ENCODE results near the gene TEX28. TPM values are rescaled to one million over a fixed set of nuclear protein-coding genes. Genes with fewer than 3 reads are reported as not detected.
"Not testable (repeated sequence)": the region's sequence is repeated elsewhere in the genome, so short reads cannot be mapped to it uniquely, and the experiment has no call there.

Gene TEX28
- total RNA-seq (2014; rRNA removed; shearing (Covaris generic)), result not detected in 2 replicates

GRCh38 chrX:154294791-154295574 lies at the start of gene TEX28:
TEX28 (minus strand) TSS chrX:154295124; CDS start chrX:154292117, 3,007 bp downstream.
- no peak for DNase-seq (ENCODE audit: low spot score)

GRCh38 chrX:154343620-154344019 lies 48.7 kb upstream of the TEX28 start:
- not testable (repeated sequence) for DNase-seq (ENCODE audit: low spot score)

- DNase-seq (ENCODE audit: low spot score), result not testable (repeated sequence)
Observed at GRCh38 chrX:154343063-154343462, 48.1 kb upstream of the TEX28 start.

GRCh38 chrX:154341399-154342298 lies 46.7 kb upstream of the TEX28 start:
- not testable (repeated sequence) for DNase-seq (ENCODE audit: low spot score)

- no peak for DNase-seq (ENCODE audit: low spot score)
Observed at GRCh38 chrX:154334496-154334895, 39.6 kb upstream of the TEX28 start.

- no peak for DNase-seq (ENCODE audit: low spot score)
Observed at GRCh38 chrX:154333837-154334271, 38.9 kb upstream of the TEX28 start.

GRCh38 chrX:154333116-154333515 lies 38.2 kb upstream of the TEX28 start:
- DNase-seq (ENCODE audit: low spot score), result no peak

- no peak for DNase-seq (ENCODE audit: low spot score)
Observed at GRCh38 chrX:154332561-154332960, 37.6 kb upstream of the TEX28 start.

GRCh38 chrX:154329294-154329693 lies 34.4 kb upstream of the TEX28 start:
- no peak for DNase-seq (ENCODE audit: low spot score)

- DNase-seq (ENCODE audit: low spot score), result no peak
Observed at GRCh38 chrX:154328646-154329045, 33.7 kb upstream of the TEX28 start.

GRCh38 chrX:154327038-154327820 lies 32.3 kb upstream of the TEX28 start:
- no peak for DNase-seq (ENCODE audit: low spot score)

- DNase-seq (ENCODE audit: low spot score), result no peak
Observed at GRCh38 chrX:154325541-154325940, 30.6 kb upstream of the TEX28 start.

GRCh38 chrX:154323537-154323936 lies 28.6 kb upstream of the TEX28 start:
- no peak for DNase-seq (ENCODE audit: low spot score)

- no peak for DNase-seq (ENCODE audit: low spot score)
Observed at GRCh38 chrX:154322890-154323289, 28.0 kb upstream of the TEX28 start.

- peak; percentile 49 for DNase-seq (ENCODE audit: low spot score)
Observed at GRCh38 chrX:154321594-154321993, 26.7 kb upstream of the TEX28 start.

- no peak for DNase-seq (ENCODE audit: low spot score)
Observed at GRCh38 chrX:154321152-154321551, 26.2 kb upstream of the TEX28 start.

- DNase-seq (ENCODE audit: low spot score), result no peak
Observed at GRCh38 chrX:154320406-154320805, 25.5 kb upstream of the TEX28 start.

GRCh38 chrX:154317391-154317995 lies 22.6 kb upstream of the TEX28 start:
- DNase-seq (ENCODE audit: low spot score), result peak; percentile 53

GRCh38 chrX:154315416-154315815 lies 20.5 kb upstream of the TEX28 start:
- no peak for DNase-seq (ENCODE audit: low spot score)

GRCh38 chrX:154313147-154313546 lies 18.2 kb upstream of the TEX28 start:
- no peak for DNase-seq (ENCODE audit: low spot score)

- DNase-seq (ENCODE audit: low spot score), result no peak
Observed at GRCh38 chrX:154312116-154312515, 17.2 kb upstream of the TEX28 start.

Measured in HT-29 (cell line).